Epidermal melanocyte (primary cell): ENCODE measurements around the gene TBX4.

Experiments used
- DNase-seq: peaks from one replicate; pipeline ENCODE4 v3.0.0; 2011; ENCODE audit warnings: low spot score; ENCODE audit not compliant: insufficient read length

Gene TBX4

GRCh38 chr17:61453566-61454380 lies 1.6 kb downstream of the TBX4 start:
- no peak for DNase-seq

- no peak for DNase-seq
These were observed 2.4 kb downstream of the TBX4 start for GRCh38 chr17:61454381-61455323.

- DNase-seq, result no peak
These were observed 3.3 kb downstream of the TBX4 start for GRCh38 chr17:61455324-61456060.

- DNase-seq, result no peak
These were observed 3.9 kb downstream of the TBX4 start for GRCh38 chr17:61456061-61456681.

- no peak for DNase-seq
These were observed 4.5 kb downstream of the TBX4 start for GRCh38 chr17:61456688-61457225.

- no peak for DNase-seq
These were observed 5.2 kb downstream of the TBX4 start for GRCh38 chr17:61457226-61457983.

GRCh38 chr17:61458000-61458399 lies 5.8 kb downstream of the TBX4 start:
- DNase-seq, result no peak

GRCh38 chr17:61458421-61459141 lies 6.4 kb downstream of the TBX4 start:
- no peak for DNase-seq

- DNase-seq, result no peak
These were observed 7.1 kb downstream of the TBX4 start for GRCh38 chr17:61459142-61459809.

- no peak for DNase-seq
These were observed 7.9 kb downstream of the TBX4 start for GRCh38 chr17:61459939-61460718.

GRCh38 chr17:61460796-61461585 lies 8.8 kb downstream of the TBX4 start:
- no peak for DNase-seq

GRCh38 chr17:61461586-61461966 lies 9.4 kb downstream of the TBX4 start:
- no peak for DNase-seq

GRCh38 chr17:61461967-61462718 lies 9.9 kb downstream of the TBX4 start:
- no peak for DNase-seq

- DNase-seq, result no peak
These were observed 10.6 kb downstream of the TBX4 start for GRCh38 chr17:61462719-61463315.

GRCh38 chr17:61463316-61464129 lies 11.3 kb downstream of the TBX4 start:
- no peak for DNase-seq
